Measurements from ENCODE around the gene OSR1. TPM values are rescaled to one million over a fixed set of nuclear protein-coding genes. Genes with fewer than 3 reads are reported as not detected.

Gene OSR1
- total RNA-seq, 1 donor from 2014 or later, result 66.7 TPM

- no peak for TF ChIP-seq CTCF (IDR thresholded peaks at IDR 0.05)
- intact Hi-C loops (cut with DNase I), result no loop called here
These were observed 8.9 kb upstream of the OSR1 start for GRCh38 chr2:19367326-19367725.

GRCh38 chr2:19365126-19365525, 6.7 kb upstream of the OSR1 start:
- H3K27me3 ChIP-seq, result no peaks in the 10 kb centered on the region
- H3K4me1 ChIP-seq, result peaks cover 6 to 11% of the 10 kb centered on the region in 2 donors
- no peak overlapping the region for H3K4me3 ChIP-seq
- intact Hi-C loops (cut with DNase I), result no loop called here
- no peaks in the 10 kb centered on the region for H3K9me3 ChIP-seq
- no peaks in the 10 kb centered on the region for H3K36me3 ChIP-seq
- no peak for DNase-seq (ENCODE audit: low spot score in 2 of 2)
- TF ChIP-seq CTCF (IDR thresholded peaks at IDR 0.05), result no peak
- no peak overlapping the region for H3K27ac ChIP-seq

More at GRCh38 chr2:19367326-19367725, 8.9 kb upstream of the OSR1 start:
- no peaks in the 10 kb centered on the region for H3K9me3 ChIP-seq
- peak overlapping the region in 1 of 2 donors; percentile 33 for H3K27ac ChIP-seq
- no peaks in the 10 kb centered on the region for H3K36me3 ChIP-seq
- no peaks in the 10 kb centered on the region for H3K27me3 ChIP-seq
- H3K4me3 ChIP-seq, result no peak overlapping the region
- peaks cover 0 to 3% of the 10 kb centered on the region in 2 donors for H3K4me1 ChIP-seq
- DNase-seq (ENCODE audit: low spot score in 2 of 2), result no peak

- TF ChIP-seq CTCF (IDR thresholded peaks at IDR 0.05), result no peak
- Histone ChIP-seq H3K27me3 (no peaks in the 10 kb centered on the region), H3K36me3 (no peaks in the 10 kb centered on the region), H3K4me3 (peak overlapping the region in 1 of 2 donors; percentile 91), H3K27ac (peak overlapping the region; percentile 51 to 96), H3K4me1 (peaks cover 11 to 12% of the 10 kb centered on the region in 2 donors), H3K9me3 (no peaks in the 10 kb centered on the region)
- DNase-seq (ENCODE audit: low spot score in 2 of 2), result no peak
- intact Hi-C loops (cut with DNase I), result loop anchor here (5.0 kb wide), 5 partner anchors 303 to 847 kb away; no protein-coding TSS in a partner anchor
These were observed 5.6 kb upstream of the OSR1 start for GRCh38 chr2:19364014-19364413.

- no peak for TF ChIP-seq CTCF (IDR thresholded peaks at IDR 0.05)
- intact Hi-C loops (cut with DNase I), result loop anchor here (5.0 kb wide), 5 partner anchors 304 to 846 kb away; no protein-coding TSS in a partner anchor
- H3K27ac ChIP-seq, result peak overlapping the region; percentile 51 to 96
- DNase-seq (ENCODE audit: low spot score in 2 of 2), result no peak
- H3K4me1 ChIP-seq, result peaks cover 11 to 14% of the 10 kb centered on the region in 2 donors
- H3K4me3 ChIP-seq, result peak overlapping the region; percentile 73 to 91
- H3K9me3 ChIP-seq, result no peaks in the 10 kb centered on the region
- no peaks in the 10 kb centered on the region for H3K36me3 ChIP-seq
- H3K27me3 ChIP-seq, result no peaks in the 10 kb centered on the region
These were observed 5.0 kb upstream of the OSR1 start for GRCh38 chr2:19363474-19363778.

- Histone ChIP-seq H3K27ac (peak overlapping the region; percentile 51 to 96), H3K9me3 (no peaks in the 10 kb centered on the region), H3K27me3 (no peaks in the 10 kb centered on the region), H3K36me3 (no peaks in the 10 kb centered on the region), H3K4me1 (peaks cover 11 to 14% of the 10 kb centered on the region in 2 donors), H3K4me3 (peak overlapping the region; percentile 73 to 91)
- peak in 1 of 2 donors; percentile 87 for DNase-seq (ENCODE audit: low spot score in 2 of 2)
- intact Hi-C loops (cut with DNase I), result loop anchor here (1.0 to 5.0 kb wide), 6 partner anchors 13 to 846 kb away; no protein-coding TSS in a partner anchor
- TF ChIP-seq CTCF (IDR thresholded peaks at IDR 0.05), result peak; percentile 67 to 72 (median 68)
These were observed 4.5 kb upstream of the OSR1 start for GRCh38 chr2:19362755-19363473.
